ENCODE measurements around the gene GSPT1.
"Not testable (repeated sequence)": the region's sequence is repeated elsewhere in the genome, so short reads cannot be mapped to it uniquely, and the experiment has no call there.

Gene GSPT1

GRCh38 chr16:11833951-11834695 lies 81.6 kb downstream of the GSPT1 start:
- H3K9ac ChIP-seq (ENCODE audit: low read length): no peak overlapping the region
- H3K27ac ChIP-seq (ENCODE audit: low read depth, low read length): no peak overlapping the region
- peaks cover 10% of the 10 kb centered on the region; the same call in 1 of the 2 replicates for H4K20me1 ChIP-seq (ENCODE audit: low read depth, low read length)
- H3K9me2 ChIP-seq (replicated peaks; ENCODE audit: insufficient read depth, low read length): no peaks in the 10 kb centered on the region
- H3K36me3 ChIP-seq (ENCODE audit: low read length): peaks cover 8% of the 10 kb centered on the region
- H3K27me3 ChIP-seq (ENCODE audit: low read length): no peaks in the 10 kb centered on the region
- no peak overlapping the region for H2AFZ ChIP-seq (ENCODE audit: low read depth, low read length, severe bottlenecking)
- H3K4me3 ChIP-seq (ENCODE audit: insufficient read depth, low read length, poor library complexity, severe bottlenecking): no peak overlapping the region
- H3K79me2 ChIP-seq (ENCODE audit: insufficient read depth, low read length): no peaks in the 10 kb centered on the region
- TF ChIP-seq EZH2phosphoT487 (conservative IDR thresholded peaks at IDR 0.05; ENCODE audit: low read length): no peak
- TF ChIP-seq, protein P1, sequence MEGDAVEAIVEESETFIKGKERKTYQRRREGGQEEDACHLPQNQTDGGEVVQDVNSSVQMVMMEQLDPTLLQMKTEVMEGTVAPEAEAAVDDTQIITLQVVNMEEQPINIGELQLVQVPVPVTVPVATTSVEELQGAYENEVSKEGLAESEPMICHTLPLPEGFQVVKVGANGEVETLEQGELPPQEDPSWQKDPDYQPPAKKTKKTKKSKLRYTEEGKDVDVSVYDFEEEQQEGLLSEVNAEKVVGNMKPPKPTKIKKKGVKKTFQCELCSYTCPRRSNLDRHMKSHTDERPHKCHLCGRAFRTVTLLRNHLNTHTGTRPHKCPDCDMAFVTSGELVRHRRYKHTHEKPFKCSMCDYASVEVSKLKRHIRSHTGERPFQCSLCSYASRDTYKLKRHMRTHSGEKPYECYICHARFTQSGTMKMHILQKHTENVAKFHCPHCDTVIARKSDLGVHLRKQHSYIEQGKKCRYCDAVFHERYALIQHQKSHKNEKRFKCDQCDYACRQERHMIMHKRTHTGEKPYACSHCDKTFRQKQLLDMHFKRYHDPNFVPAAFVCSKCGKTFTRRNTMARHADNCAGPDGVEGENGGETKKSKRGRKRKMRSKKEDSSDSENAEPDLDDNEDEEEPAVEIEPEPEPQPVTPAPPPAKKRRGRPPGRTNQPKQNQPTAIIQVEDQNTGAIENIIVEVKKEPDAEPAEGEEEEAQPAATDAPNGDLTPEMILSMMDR (IDR thresholded peaks at IDR 0.05; ENCODE audit: insufficient read depth, low read length, poor library complexity, severe bottlenecking): no peak
- no peaks in the 10 kb centered on the region for H3K9me3 ChIP-seq (ENCODE audit: insufficient read depth, low read length)
- peaks cover 6% of the 10 kb centered on the region; the same call in 1 of the 2 replicates for H3F3A ChIP-seq (ENCODE audit: insufficient read depth)
- H3K4me2 ChIP-seq (ENCODE audit: low read depth, low read length, poor library complexity, severe bottlenecking): no peak overlapping the region

DNA sequence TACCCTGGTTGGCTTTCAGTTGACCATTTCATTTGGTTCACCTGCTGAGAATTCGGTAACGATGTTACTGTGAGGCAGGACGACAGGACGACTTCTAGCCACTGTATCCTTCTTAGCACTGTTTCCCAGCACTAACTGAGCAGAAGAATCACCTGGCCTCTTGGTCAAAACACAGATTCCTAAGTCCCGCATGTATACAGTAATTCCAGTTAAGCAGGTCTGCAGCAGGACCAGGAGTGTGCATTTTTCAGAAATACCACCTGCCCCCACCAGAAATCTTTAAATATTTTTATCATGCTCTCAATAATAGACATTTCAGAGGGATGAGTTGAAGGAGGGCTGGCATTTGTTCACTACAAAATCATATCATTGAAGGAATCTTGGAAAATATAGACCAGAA lies 87.1 kb downstream of the GSPT1 start:
- H3F3A ChIP-seq (ENCODE audit: insufficient read depth): 0 out of 2 replicates have a peak, but pooled peaks cover 4% of the 10 kb centered on the region
- H3K9ac ChIP-seq (ENCODE audit: low read length): no peak overlapping the region
- no peak overlapping the region for H3K27ac ChIP-seq (ENCODE audit: low read depth, low read length)
- no peak overlapping the region for H3K4me2 ChIP-seq (ENCODE audit: low read depth, low read length, poor library complexity, severe bottlenecking)
- H2AFZ ChIP-seq (ENCODE audit: low read depth, low read length, severe bottlenecking): no peak overlapping the region
- H3K36me3 ChIP-seq (ENCODE audit: low read length): no peaks in the 10 kb centered on the region
- TF ChIP-seq, protein P1 (IDR thresholded peaks at IDR 0.05; ENCODE audit: insufficient read depth, low read length, poor library complexity, severe bottlenecking): no peak
- no peak for TF ChIP-seq EZH2phosphoT487 (conservative IDR thresholded peaks at IDR 0.05; ENCODE audit: low read length)
- H3K79me2 ChIP-seq (ENCODE audit: insufficient read depth, low read length): no peaks in the 10 kb centered on the region
- H3K4me3 ChIP-seq (ENCODE audit: insufficient read depth, low read length, poor library complexity, severe bottlenecking): no peak overlapping the region
- H3K9me3 ChIP-seq (ENCODE audit: insufficient read depth, low read length): no peaks in the 10 kb centered on the region
- H3K27me3 ChIP-seq (ENCODE audit: low read length): no peaks in the 10 kb centered on the region
- no peaks in the 10 kb centered on the region for H3K9me2 ChIP-seq (replicated peaks; ENCODE audit: insufficient read depth, low read length)
- H4K20me1 ChIP-seq (ENCODE audit: low read depth, low read length): no peaks in the 10 kb centered on the region

GRCh38 chr16:11825520-11826165 lies 90.1 kb downstream of the GSPT1 start:
- H3K9me3 ChIP-seq (ENCODE audit: insufficient read depth, low read length); H3K4me3 ChIP-seq (ENCODE audit: insufficient read depth, low read length, poor library complexity, severe bottlenecking); H3K4me2 ChIP-seq (ENCODE audit: low read depth, low read length, poor library complexity, severe bottlenecking); H3K79me2 ChIP-seq (ENCODE audit: insufficient read depth, low read length); H3K36me3 ChIP-seq (ENCODE audit: low read length); H3K27ac ChIP-seq (ENCODE audit: low read depth, low read length); H4K20me1 ChIP-seq (ENCODE audit: low read depth, low read length); H3K9ac ChIP-seq (ENCODE audit: low read length); H2AFZ ChIP-seq (ENCODE audit: low read depth, low read length, severe bottlenecking); H3F3A ChIP-seq (ENCODE audit: insufficient read depth); H3K27me3 ChIP-seq (ENCODE audit: low read length); H3K9me2 ChIP-seq (replicated peaks; ENCODE audit: insufficient read depth, low read length): not testable (repeated sequence)

- no peaks in the 10 kb centered on the region for H3K9me2 ChIP-seq (replicated peaks; ENCODE audit: insufficient read depth, low read length)
- H3F3A ChIP-seq (ENCODE audit: insufficient read depth): 0 out of 2 replicates have a peak, but pooled peaks cover 4% of the 10 kb centered on the region
- no peak overlapping the region for H3K9ac ChIP-seq (ENCODE audit: low read length)
- no peaks in the 10 kb centered on the region for H3K9me3 ChIP-seq (ENCODE audit: insufficient read depth, low read length)
- H3K27me3 ChIP-seq (ENCODE audit: low read length): no peaks in the 10 kb centered on the region
- H3K36me3 ChIP-seq (ENCODE audit: low read length): no peaks in the 10 kb centered on the region
- TF ChIP-seq EZH2phosphoT487 (conservative IDR thresholded peaks at IDR 0.05; ENCODE audit: low read length): no peak
- TF ChIP-seq, protein P1 (IDR thresholded peaks at IDR 0.05; ENCODE audit: insufficient read depth, low read length, poor library complexity, severe bottlenecking): no peak
- H3K79me2 ChIP-seq (ENCODE audit: insufficient read depth, low read length): no peaks in the 10 kb centered on the region
- no peaks in the 10 kb centered on the region for H4K20me1 ChIP-seq (ENCODE audit: low read depth, low read length)
- no peak overlapping the region for H3K27ac ChIP-seq (ENCODE audit: low read depth, low read length)
- no peak overlapping the region for H3K4me2 ChIP-seq (ENCODE audit: low read depth, low read length, poor library complexity, severe bottlenecking)
- no peak overlapping the region for H2AFZ ChIP-seq (ENCODE audit: low read depth, low read length, severe bottlenecking)
- H3K4me3 ChIP-seq (ENCODE audit: insufficient read depth, low read length, poor library complexity, severe bottlenecking): no peak overlapping the region
These were observed 91.4 kb downstream of the GSPT1 start for GRCh38 chr16:11824362-11824761.

DNA sequence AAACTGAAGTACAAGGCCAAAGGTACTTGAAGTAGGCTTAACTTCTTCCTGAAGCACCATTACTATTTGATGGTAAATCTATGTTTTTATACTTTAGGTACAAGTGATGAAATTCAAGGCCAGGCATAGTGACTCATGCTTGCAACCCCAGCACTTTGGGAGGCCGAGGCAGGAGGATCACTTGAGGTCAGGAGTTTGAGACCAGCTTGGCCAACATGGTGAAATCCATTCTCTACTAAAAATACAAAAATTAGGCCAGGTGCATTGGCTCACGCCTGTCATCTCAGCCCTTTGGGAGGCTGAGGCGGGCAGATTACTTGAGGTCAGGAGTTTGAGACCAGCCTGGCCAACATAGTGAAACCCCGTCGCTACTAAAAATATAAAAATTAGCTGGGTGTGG lies 92.1 kb downstream of the GSPT1 start:
- not testable (repeated sequence) for H3K27ac ChIP-seq (ENCODE audit: low read depth, low read length); H2AFZ ChIP-seq (ENCODE audit: low read depth, low read length, severe bottlenecking)

More for the DNA sequence above, 92.1 kb downstream of the GSPT1 start:
- not testable (repeated sequence) for H3K9ac ChIP-seq (ENCODE audit: low read length); H3K9me2 ChIP-seq (replicated peaks; ENCODE audit: insufficient read depth, low read length); H3K36me3 ChIP-seq (ENCODE audit: low read length); H3K27me3 ChIP-seq (ENCODE audit: low read length); H3K79me2 ChIP-seq (ENCODE audit: insufficient read depth, low read length); H3K9me3 ChIP-seq (ENCODE audit: insufficient read depth, low read length); H4K20me1 ChIP-seq (ENCODE audit: low read depth, low read length); H3K4me2 ChIP-seq (ENCODE audit: low read depth, low read length, poor library complexity, severe bottlenecking); H3K4me3 ChIP-seq (ENCODE audit: insufficient read depth, low read length, poor library complexity, severe bottlenecking); H3F3A ChIP-seq (ENCODE audit: insufficient read depth)
